CD1c-positive myeloid dendritic cell (primary cell): Measurements from ENCODE around the gene CDCP2.
"Not testable (repeated sequence)": the region's sequence is repeated elsewhere in the genome, so short reads cannot be mapped to it uniquely, and the experiment has no call there.

Source experiments
- DNase-seq: peaks from one replicate; pipeline ENCODE4 v3.0.0-alpha.2; 2016; ENCODE audit errors: extremely low spot score

The CDCP2 gene

DNA sequence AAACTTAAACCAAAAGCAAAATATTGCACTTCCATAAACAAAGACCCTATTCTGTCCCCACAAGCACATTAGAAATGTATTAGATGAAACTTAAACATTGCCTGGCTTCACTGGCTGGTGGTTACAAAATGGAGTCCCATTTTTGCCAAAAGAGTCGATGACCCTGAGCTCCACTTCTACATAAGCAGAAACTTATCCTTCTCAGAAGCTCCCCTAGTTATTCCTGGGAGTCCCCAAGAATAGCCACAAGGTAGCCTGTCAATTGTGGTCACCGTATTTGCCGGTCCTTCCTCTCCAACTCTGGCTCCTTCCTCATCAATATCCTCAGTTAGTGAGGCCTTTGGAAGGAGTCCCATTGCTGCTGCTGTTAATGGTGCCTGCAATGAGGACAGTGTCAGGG lies 37.3 kb downstream of the CDCP2 start:
- DNase-seq: no peak

DNA sequence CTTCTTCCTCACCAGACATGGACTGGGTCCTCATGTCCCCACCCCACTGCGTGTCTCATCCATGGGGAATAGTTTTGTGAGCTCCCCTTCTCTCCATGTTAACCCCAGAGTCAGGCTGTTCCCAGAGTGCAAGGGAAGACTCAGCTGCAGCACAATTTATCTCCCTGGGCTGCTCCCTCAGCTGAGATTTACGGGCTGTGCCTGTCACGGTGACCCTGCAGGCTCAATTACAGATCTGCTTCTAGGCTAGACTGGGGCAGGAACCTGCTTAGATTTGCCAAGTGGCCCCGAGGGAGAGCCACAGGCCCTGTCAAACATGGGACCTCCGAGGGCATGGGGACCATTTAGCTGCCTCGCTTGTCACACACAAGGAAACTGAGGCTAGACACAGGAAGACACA lies 37.8 kb downstream of the CDCP2 start:
- DNase-seq: no peak

DNA sequence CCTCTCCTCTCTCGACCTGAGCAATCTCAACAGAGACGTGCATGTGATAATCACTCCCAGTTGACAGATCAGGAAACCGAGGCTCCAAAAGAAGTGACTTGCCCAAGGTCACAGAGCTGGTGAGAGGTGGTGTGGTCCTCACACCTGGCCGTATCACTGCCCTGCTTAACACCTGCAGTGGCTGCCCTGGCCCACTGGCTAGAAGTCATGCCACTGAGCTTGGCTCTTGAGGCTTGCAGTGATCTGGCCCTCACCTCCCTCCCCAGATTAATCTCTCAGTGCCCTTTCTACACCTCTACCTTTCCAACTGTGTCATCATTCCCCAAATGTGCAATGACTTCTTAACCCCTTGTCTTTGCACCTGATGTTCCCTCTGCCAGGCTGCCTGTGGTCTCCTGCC lies 38.8 kb downstream of the CDCP2 start:
- DNase-seq: no peak

DNA sequence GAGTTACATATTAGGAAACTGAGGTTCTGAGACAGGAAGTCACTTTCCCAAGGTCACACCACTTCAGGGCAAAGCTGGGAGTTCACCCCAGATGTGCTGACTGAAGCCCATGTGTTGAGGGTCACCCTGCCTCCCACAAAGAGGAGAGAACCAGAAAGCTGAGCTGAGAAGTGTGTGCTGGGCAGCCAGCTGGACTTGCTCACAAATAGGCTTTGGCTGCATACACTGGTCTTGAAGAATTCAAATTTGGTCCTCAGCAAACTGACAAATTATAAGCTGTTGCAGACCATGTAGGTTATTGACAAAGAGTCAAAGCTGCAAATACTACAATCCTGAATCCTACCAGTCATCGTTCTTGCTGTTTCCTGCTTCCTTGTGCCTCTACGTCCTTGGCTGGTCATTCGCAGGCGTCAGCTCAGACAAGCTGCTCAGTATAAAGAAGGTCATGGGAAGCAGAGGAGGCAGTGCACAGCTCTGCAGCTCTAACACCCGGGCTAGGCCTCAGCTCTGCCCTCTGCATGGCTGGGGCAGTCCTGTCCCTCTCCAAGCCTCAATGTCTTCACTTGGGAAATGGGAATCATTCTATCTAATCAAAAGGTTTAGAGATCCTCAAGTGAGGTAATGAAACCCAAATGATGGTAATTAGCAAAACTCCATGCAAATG lies 40.0 kb downstream of the CDCP2 start:
- no peak for DNase-seq

DNA sequence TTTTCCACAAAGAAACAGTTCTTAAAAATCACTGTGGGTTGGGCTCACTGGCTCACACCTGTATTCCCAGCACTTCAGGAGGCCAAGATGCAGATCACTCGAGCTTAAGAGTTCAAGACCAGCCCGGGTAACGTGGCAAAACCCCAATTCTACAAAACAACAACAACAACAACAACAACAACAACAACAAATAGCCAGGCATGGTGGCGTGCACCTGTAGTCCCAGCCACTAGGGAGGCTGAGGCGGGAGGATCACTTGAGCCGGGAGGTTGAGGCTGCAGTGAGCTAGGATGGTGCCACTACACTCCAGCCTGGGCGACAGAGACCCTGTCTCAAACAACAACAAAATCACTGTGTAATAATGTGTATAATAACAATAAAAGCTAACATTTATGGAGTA lies 40.8 kb downstream of the CDCP2 start:
- DNase-seq: no peak

DNA sequence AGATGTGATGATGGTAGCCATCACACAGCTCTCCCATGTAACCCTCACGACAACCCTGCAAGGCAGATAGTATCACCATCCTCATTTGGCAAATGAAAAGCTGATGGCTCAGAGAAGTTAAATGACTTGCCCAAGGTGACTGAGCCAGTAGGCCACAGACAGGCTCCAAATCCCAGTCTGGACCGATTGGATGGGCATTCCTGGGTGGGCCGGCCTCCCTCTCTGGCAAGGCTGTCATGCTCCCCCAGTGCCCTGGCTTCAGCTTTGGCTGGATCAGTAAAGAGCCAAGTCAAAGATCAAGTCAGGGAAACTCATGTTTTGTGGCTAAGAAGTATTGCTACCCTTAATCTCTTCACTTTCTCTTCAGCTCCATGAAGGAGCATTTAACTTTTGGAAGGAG lies 41.2 kb downstream of the CDCP2 start:
- DNase-seq: no peak

DNA sequence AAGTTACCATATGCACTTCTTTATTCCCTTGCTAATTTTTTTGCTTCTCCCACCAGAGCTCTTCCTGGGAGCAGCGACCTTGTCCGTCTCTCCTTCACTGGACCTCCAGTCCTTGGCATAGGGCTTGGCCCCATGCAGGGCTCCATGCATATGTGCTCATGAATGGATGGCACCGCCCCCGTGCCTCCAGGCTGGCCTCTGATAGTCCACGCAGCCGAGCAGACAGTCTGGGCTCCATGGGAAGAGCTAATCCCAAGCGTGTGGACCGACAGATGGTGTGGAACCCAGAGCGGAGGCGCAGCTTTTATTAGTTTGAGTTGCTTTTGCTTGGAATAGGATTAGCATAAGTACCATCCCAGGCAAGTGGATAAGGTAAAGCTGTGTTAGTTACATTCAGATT lies 41.8 kb downstream of the CDCP2 start:
- DNase-seq: no peak

DNA sequence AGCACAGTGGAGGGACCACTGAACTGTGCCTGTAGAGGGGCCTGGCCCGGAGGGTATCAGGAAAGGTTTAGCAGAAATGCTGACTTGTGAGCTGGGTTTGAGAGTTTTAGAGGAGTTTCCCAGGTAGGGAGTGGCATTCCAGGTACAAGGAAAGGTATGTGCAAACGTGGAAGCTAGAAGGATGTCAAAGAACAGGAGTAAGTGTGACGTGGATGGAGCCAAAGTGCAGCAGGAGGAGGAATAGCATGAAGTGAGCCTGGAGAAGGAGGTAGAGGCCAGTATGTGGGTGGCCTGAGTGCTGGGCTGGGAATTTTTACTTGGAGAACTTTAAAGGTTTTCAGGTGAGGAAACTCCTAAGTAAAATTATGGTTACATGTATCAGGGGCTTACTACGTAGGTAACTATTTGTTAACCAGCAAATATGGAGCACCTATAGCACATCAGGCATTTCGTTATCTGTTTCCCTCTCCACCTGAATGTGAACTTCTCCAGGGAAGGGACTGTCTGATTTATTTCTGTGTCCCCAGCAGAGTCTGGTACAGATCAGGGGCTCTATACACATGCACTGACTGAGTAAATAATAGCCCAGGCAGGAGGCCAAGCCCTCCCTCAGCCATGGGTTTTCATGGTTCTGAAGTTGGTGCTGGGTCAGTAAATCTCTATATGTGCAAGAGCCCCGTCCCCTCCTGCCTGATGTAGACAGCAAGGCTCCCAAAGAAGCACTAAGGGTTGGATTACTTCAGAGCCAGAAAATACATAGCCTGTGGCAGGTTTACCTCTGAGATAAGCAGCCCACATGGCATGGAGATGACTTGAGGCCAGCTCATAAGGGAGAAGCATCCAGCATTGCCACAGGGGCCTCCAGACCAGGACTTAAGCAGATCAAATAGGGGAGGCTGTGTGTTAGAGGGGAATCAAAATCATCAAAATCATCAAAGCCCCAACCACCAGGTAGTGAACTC lies 43.4 kb downstream of the CDCP2 start:
- DNase-seq: no peak

DNA sequence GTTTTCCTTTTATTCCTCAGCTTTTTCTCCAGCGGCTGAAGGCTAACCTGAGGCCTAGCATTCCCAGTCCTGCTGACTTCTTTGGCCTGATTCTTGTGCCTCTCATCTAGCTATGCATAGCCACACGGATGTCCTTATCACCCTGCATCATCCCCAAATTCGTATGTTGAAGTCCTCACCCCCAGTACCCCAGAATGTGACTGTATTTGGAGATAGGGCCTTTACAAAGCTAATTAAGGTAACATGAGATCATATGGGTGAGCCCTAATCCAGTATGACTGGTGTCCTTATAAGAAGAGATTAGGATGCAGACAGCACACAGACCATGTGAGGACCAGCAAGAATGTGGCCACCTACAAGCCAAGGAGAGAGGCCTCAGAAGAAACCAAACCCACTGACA lies 44.6 kb downstream of the CDCP2 start:
- no peak for DNase-seq

DNA sequence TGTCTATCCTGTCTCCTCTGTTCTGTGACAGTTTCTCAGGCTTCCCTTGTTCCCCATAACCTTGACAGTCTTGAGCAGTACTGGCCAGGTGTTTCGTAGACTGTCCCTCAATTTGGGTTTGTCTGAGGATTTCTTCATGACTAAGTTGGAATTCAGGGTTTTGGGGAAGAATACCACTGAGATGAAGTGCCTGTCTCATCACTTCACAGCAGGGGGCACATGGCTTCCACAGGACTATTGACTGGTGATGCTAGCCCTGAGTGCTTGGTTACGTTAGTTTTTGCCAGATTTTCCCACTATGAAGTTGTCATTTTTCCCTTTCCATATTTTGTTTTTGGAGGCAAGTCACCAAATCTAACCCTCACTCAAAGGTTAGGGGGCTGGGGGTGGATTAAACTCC lies 45.7 kb downstream of the CDCP2 start:
- DNase-seq: no peak

DNA sequence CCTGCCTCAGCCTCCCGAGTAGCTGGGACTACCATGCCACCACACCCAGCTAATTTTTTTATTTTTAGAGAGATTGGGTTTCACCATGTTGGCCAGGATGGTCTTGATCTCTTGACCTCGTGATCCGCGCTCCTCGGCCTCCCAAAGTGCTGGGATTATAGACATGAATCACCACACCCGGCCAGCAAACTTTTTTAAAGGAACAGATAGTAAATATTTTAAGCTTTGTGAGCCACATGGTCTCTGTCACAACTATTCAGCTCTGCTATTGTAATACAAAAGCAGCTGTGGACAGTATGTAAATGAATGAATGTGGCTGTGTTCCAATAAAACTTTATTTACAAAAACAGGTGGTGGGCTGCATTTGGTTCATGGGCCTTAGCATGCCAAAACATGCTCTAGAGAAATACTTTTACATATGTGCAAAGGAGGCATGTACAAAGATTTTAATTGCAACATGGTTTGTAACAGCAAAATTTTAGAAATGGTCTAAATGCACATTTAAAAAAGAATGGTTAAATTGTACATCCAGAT lies 47.0 kb downstream of the CDCP2 start:
- no peak for DNase-seq

DNA sequence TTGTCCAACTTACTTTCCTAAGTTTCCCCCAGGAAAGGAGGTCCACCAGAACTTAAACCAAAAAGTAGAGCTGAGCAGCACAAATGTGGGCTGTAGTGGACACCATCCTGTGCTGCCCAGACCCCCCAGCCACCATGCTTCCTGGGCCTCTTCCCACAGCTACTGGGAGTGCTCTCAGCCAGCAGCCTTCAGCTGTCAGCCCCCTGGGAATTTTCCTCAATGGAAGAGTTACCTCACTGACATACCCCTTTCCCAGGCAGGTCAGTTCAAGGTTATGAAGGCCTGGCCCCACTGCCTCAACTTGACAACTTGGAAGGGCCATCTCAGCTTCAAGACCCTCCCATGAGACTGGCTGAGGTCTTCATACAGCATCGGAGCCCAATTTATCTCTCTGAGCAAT lies 47.7 kb downstream of the CDCP2 start:
- no peak for DNase-seq

DNA sequence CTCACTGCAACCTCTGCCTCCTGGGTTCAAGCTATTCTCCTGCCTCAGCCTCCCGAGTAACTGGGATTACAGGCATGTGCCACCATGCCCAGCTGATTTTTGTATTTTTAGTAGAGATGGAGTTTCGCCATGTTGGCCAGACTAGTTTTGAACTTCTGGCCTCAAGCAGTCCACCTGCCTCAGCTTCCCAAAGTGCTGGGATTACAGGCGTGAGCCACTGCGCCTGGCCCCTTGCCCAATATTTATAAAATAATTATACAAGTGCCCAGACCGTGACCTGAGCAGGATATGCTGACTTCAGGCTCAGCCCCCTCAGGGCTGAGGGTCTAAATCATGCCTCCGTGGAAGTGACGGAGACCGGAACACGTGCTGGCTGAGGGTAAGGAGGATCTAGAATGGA lies 48.2 kb downstream of the CDCP2 start:
- DNase-seq: not testable (repeated sequence)

DNA sequence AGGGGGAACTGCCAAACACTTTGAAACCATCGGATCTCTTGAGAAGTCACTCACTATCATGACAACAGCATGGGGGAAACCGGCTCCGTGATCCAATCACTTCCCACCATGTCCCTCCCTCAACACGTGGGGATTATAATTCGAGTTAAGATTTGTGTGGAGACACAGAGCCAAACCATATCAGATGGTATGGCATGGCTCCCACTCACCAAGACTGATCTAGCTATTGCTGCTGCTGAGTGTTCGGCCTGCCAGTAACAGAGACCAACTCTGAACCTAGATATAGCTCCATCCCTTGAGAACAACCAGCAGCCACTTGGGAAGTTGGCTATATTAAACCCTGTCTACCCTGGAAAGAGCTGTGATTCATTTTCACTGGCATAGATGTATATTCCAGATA lies 49.4 kb downstream of the CDCP2 start:
- DNase-seq: no peak

DNA sequence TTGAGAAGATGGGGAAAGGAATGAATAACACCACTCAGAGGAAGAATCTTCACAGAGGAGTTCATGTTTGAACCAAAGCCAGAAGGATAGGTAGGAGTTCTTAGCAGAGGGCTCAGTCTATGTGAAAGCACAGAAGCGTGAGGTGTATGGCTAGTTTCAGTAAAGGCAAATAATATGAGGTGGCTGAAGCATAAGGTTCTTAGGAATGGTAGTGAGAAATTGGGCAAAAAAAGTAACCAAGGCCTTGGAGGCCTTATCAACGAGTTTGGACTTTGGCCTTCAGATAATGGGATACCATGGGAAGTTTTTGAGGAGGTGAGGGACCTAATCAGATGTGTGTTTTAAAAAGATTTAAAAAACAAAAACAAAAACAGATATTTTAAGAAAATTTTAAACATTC lies 52.3 kb downstream of the CDCP2 start:
- no peak for DNase-seq

DNA sequence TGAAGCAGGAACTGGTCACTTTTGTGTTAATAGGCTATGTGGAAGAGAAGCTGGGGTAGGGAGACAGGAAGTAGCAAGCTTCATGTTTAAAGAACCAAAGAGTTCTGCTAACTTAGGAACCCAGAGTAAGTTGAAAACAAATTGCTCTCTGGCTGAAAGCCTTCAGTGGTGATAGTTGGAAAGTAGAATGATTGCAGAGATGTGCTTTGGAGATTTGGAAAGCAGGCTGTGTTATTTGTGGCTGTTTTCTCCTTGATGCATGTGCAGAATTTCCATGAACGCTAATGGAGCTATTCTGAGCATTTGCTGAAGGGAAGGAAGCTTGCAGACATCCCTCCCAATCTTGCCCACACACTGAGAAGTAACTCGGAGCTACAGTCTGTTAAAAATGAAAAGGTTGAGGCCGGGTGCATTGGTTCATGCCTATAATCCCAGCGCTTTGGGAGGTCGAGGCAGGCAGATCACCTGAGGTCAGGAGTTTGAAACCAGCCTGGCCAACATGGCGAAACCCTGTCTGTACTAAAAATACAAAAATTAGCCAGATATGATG lies 53.7 kb downstream of the CDCP2 start:
- DNase-seq: peak; percentile 14

DNA sequence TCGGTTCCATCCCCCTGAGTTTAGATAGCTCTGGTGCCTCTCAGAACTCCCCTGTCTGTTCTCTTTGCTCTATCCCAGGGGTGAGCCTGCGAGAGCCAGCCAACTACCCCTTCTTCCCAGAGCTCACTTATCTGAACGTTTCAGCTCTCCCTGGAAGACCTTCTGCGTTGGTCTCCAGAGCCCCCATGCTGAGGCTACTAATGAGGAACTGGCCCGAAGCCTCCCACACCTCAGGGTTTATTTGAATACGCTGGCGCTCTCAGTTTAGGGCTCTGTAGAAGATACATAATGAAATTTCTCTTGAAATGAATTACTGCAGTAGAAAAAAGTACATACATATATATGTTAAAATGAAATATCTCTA lies 55.9 kb downstream of the CDCP2 start:
- peak; percentile 46 for DNase-seq

DNA sequence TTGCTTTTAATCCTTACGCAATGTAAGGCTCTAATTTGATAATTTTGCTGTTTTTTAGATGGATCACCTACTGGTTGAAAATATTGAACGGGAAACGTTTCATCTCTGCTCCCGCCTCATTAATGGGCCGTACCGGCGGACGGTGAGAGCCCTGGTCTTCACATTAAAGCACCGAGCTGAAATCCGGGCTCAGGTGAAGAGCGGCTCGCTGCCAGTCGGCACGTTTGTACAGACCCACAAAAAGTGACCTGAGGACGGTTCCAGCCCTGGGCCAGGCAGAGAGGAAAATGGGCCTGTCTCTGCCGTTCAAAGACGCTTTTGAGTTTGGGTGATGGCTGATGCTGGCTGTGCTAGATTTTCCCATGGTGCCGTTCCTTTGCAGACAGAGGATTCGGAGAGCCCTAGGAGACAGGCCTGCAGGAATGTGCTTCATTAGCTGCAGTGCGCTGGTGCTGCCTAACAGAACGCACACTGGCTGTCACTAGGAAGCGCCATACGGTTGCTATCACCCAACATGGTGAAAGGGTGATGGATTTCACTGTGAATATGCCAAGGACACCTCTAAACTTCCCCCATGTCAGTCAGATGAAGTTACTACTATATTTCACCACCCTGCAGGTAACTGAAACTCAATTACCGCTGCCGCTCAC lies 56.4 kb downstream of the CDCP2 start:
- no peak for DNase-seq

DNA sequence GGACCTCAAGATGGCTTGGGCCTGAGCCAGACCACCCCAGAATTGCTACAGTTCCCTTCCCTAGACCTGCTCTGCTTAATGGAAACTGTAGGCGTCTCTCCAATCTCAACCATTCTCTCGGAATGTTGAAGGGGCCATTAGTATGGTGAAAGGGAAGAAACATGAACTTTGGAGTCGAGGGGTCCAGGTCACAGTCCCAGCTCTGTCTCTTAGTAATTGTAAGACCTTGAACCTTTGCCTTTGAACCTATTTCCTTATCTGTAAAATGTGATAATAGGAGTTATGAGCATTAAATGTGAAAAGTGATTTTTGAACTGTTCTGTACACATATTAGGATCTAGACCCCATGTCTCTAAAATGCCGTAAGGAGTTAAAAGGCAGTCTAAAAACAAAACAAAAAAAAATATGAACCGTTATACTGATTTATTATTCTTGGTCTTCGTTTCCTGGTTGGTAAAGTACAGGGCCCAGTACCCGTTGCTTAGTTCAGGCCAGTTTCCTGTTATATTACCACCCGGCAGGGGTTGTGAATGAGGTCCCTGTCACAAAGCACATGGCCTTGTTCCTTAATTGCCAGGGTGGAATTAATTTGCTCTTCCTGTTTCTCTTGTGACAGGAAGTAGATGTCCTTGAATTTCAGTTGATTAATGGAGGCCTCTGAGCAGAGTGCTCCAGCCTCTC lies 57.1 kb downstream of the CDCP2 start:
- peak; percentile 78 for DNase-seq

DNA sequence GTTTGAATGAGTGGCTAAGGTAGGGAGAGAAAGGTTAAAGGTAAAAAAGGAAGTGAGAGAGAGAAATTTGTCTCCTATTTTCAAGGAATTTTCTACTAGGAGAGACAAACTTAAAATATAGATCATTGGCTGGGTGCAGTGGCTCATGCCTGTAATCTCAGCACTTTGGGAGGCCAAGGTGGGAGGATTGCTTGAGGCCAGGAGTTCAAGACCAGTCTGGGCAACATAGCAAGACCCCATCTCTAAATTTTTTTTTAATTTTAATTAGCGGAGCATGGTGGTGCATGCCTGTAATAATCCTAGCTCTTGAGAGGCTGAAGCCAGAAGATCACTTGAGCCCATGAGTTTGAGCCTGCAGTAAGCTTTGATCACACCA lies 58.1 kb downstream of the CDCP2 start:
- not testable (repeated sequence) for DNase-seq

DNA sequence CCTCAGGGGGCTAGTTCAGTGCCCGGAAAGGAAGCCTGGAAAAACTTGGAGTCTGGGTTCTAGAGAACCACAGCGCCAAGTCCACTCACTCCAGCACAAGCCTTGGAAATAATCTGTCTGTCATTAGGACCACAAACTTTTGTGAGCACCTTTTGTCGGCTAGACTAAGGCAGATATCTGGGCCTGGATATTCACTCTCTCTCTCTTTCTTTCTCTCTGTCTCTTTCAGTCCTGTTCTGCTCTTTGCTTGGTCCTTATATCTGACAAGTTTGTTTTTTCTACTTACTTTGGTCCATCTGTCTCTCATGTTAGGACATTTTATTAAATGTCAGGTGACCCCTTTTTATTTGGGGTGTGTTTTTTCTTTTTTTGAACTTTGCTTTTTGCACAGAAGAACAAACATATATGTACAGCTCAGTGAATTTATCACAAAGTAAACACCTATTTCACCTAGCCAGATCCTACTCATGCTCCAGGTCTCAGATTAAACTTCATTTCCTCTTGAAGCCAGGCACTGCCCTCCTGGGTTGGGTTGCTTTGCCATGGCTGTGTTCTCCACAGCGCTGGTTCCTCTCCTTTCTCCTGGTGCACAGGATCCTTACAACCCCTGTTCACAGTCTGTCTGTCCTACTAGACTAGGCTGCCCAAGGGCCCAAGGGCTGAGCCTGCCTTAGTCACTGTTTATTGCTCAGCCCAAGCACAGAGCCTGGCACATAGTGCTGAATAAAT lies 58.6 kb downstream of the CDCP2 start:
- no peak for DNase-seq
